GM12891 (cell line): ENCODE data around the gene LHX3.

Source experiments
- PAX5 ChIP-seq: IDR thresholded peaks from 2 replicates; pipeline ENCODE4 v1.6.1; 2011; ENCODE audit warnings: low read length, moderate library complexity, mild to moderate bottlenecking; ENCODE audit not compliant: insufficient read depth, severe bottlenecking
- POLR2A ChIP-seq: IDR thresholded peaks from 2 replicates; pipeline ENCODE4 v1.6.1; 2011; ENCODE audit warnings: low read depth, low read length, control low read depth
- POLR2AphosphoS5 ChIP-seq: IDR thresholded peaks from 2 replicates; pipeline ENCODE4 v1.6.1; 2011; ENCODE audit warnings: low read depth, low read length, control low read depth
- POU2F2 ChIP-seq: IDR thresholded peaks from 2 replicates; pipeline ENCODE4 v1.6.1; 2011; ENCODE audit warnings: low read depth, mild to moderate bottlenecking, control low read depth, low read length, moderate library complexity
- TAF1 ChIP-seq: IDR thresholded peaks from 2 replicates; pipeline ENCODE4 v1.6.1; 2011; ENCODE audit warnings: low read depth, low read length, control low read depth

DNA sequence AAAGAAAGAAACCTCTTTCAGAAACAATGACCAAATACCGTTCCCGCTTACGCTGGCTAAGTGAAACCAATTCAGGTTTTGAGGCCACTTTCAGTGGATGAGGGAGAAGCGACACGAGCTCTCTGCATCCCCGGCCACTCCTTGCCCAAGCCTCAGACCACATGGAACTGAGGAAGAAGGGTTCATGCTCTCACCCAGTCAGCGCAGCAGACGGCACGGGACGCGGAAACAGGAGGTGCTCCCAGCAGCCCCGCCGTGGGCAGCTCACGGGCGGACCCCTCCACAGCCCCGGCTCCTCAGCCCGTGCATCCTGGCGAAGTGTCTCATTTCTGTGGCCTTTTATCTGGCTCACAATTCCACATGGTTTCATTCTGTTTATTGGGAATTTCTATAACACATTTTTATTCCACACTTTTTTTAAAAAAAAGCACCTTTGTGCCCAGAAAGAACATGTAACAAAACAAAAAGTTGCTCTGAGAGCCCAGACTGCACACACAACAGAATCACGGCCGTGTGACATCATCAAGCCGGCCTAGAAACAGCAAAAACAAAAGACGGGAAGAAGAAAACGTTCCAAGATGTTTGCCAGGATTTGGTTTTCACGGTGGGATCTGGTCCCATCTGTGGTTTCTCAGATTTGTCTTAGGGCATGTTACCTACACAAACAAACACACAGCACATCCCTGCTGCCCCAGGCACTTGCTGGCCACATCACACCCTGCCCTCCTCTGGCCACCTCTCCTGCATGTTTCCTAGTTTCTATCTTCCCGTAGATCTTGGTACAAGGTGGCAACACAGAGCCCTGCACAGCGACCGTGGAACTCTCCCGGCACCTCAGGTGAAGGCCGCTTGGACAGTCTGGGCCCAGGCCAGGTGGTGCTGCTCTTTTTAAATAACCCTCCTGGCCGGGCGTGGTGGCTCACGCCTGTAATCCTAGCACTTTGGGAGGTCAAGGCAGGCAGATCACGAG, 24.5 kb upstream of the LHX3 start:
- no peak for TF ChIP-seq POU2F2
- no peak for TF ChIP-seq POLR2AphosphoS5
- no peak for TF ChIP-seq POLR2A
- TF ChIP-seq TAF1 = no peak
- no peak for TF ChIP-seq PAX5
